AG10803 (cell line): ENCODE data around the gene TARS3.
A peak's percentile ranks its signal among the peaks of the same experiment; 100 is the strongest.

Experiments used
- DNase-seq: peaks from one replicate; pipeline ENCODE4 v3.0.0; 2010; ENCODE audit warnings: low read depth
- H3K4me3 ChIP-seq: 2 replicates; pipeline ENCODE4 v1.5.1; 2011; ENCODE audit warnings: mild to moderate bottlenecking, low read length, control low read depth
- TF ChIP-seq, protein P1 (sequence below): conservative IDR thresholded peaks from 2 replicates; pipeline ENCODE4 v1.5.1; 2011; ENCODE audit warnings: mild to moderate bottlenecking, low read length, control low read depth, inconsistent platforms

Gene TARS3

GRCh38 chr15:101697488-101697887, 26.8 kb downstream of the TARS3 start:
- no peak for DNase-seq
- TF ChIP-seq, protein P1, sequence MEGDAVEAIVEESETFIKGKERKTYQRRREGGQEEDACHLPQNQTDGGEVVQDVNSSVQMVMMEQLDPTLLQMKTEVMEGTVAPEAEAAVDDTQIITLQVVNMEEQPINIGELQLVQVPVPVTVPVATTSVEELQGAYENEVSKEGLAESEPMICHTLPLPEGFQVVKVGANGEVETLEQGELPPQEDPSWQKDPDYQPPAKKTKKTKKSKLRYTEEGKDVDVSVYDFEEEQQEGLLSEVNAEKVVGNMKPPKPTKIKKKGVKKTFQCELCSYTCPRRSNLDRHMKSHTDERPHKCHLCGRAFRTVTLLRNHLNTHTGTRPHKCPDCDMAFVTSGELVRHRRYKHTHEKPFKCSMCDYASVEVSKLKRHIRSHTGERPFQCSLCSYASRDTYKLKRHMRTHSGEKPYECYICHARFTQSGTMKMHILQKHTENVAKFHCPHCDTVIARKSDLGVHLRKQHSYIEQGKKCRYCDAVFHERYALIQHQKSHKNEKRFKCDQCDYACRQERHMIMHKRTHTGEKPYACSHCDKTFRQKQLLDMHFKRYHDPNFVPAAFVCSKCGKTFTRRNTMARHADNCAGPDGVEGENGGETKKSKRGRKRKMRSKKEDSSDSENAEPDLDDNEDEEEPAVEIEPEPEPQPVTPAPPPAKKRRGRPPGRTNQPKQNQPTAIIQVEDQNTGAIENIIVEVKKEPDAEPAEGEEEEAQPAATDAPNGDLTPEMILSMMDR = no peak
- H3K4me3 ChIP-seq = no peak overlapping the region

GRCh38 chr15:101696829-101697228, 27.4 kb downstream of the TARS3 start:
- DNase-seq = no peak
- H3K4me3 ChIP-seq = no peak overlapping the region
- TF ChIP-seq, protein P1 = no peak

- TF ChIP-seq, protein P1 = no peak; the same call in 1 of the 2 replicates
- no peak overlapping the region for H3K4me3 ChIP-seq
- DNase-seq = no peak
Observed at GRCh38 chr15:101694261-101694660, 30.0 kb downstream of the TARS3 start.

DNA sequence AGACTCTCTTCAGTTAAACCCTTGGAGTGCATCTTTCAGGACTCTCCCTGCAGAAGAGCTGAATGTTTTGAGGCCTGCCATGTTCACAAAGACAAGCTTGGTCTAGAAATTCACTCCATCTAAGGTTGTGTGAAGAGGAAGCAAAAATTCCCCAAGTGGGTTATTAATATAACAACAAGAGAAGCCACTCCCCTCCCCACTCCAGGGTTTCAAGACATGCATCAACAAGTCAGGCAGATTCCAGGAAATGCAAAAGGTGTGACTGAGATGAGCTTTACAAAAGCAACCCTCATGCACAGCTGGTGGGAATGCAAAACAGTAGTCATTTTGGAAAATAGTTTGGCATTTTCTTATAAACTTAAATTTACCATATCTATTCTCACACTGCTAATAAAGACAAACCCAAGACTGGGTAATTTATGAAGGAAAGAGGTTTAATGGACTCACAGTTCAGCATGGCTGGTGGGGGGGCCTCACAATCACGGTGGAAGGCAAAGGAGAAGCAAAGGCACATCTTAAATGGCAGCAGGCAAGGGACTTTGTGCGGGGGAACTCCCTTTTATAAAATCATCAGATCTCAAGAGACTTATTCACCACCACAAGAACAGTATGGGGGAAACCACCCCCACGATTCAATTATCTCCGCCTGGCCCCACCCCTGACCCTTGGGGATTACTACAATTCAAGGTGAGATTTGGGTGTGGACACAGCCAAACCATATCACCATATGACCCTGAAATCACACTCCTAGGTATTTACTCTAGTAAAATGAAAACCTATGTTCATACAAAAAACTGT, 31.3 kb downstream of the TARS3 start:
- DNase-seq = no peak
- H3K4me3 ChIP-seq = no peak overlapping the region
- TF ChIP-seq, protein P1 = no peak

GRCh38 chr15:101689901-101690300, 34.4 kb downstream of the TARS3 start:
- DNase-seq = no peak
- H3K4me3 ChIP-seq = no peak overlapping the region
- TF ChIP-seq, protein P1 = no peak

GRCh38 chr15:101686718-101687117, 37.6 kb downstream of the TARS3 start:
- DNase-seq = peak; percentile 27
- TF ChIP-seq, protein P1 = no peak

DNA sequence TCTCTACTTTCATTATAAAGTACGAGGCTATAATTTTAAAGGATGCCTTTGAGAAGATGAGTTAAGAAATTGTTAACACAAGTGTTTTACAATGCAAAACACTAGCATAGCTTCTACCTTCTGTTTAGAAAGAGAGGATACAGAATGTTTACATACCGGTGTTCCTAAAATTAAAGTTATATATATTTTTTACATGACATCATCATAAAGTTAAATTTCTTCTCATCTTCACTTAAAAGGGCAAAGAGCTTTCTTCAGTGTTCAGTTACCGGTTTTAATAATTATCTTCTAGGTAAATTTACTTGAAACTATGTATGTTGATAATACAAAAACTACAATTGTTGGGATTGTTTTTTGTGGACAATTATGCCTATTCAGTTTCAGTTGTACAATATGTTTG, 39.4 kb downstream of the TARS3 start:
- TF ChIP-seq, protein P1 = no peak
- no peak overlapping the region for H3K4me3 ChIP-seq
- DNase-seq = no peak

More at GRCh38 chr15:101686718-101687117, 37.6 kb downstream of the TARS3 start:
- no peak overlapping the region for H3K4me3 ChIP-seq
